ENCODE measurements around the gene HPS6.
"Not testable (repeated sequence)": the region's sequence is repeated elsewhere in the genome, so short reads cannot be mapped to it uniquely, and the experiment has no call there.

Gene HPS6

DNA sequence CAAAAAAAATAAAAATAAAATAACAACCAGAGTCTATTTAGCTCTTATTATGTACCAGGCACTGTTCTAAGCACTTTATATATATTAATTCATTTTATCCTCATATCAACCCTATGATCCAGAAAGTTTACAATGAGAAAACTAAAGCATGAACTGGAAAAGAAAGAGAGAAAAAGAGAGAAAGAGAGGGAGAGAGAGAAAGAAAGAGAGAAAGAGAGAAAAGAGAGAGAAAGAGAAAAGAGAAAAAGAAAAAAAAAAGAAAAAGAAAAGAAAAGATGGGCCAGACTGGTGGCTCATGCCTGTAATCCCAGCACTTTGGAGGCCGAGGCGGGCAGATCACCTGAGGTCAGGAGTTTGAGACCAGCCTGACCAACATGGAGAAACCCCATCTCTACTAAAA is 19.1 kb upstream of the HPS6 start:
- Histone ChIP-seq H3K4me3 (replicated peaks; ENCODE audit: insufficient read depth, low read length) (no peak overlapping the region), H3K27ac (replicated peaks) (no peak overlapping the region), H3K27me3 (ENCODE audit: insufficient read depth, poor library complexity, severe bottlenecking) (no peaks in the 10 kb centered on the region)
- no peak for DNase-seq (ENCODE audit: low read depth in 1 of 2, low spot score in 1 of 2)
- TF ChIP-seq SPI1 (IDR thresholded peaks at IDR 0.05; ENCODE audit: borderline replicate concordance, low read depth) (no peak), GABPA (IDR thresholded peaks at IDR 0.05; ENCODE audit: low read depth) (no peak), POLR2AphosphoS5 (IDR thresholded peaks at IDR 0.05; ENCODE audit: low read depth) (no peak)
- TF ChIP-seq, protein P1, sequence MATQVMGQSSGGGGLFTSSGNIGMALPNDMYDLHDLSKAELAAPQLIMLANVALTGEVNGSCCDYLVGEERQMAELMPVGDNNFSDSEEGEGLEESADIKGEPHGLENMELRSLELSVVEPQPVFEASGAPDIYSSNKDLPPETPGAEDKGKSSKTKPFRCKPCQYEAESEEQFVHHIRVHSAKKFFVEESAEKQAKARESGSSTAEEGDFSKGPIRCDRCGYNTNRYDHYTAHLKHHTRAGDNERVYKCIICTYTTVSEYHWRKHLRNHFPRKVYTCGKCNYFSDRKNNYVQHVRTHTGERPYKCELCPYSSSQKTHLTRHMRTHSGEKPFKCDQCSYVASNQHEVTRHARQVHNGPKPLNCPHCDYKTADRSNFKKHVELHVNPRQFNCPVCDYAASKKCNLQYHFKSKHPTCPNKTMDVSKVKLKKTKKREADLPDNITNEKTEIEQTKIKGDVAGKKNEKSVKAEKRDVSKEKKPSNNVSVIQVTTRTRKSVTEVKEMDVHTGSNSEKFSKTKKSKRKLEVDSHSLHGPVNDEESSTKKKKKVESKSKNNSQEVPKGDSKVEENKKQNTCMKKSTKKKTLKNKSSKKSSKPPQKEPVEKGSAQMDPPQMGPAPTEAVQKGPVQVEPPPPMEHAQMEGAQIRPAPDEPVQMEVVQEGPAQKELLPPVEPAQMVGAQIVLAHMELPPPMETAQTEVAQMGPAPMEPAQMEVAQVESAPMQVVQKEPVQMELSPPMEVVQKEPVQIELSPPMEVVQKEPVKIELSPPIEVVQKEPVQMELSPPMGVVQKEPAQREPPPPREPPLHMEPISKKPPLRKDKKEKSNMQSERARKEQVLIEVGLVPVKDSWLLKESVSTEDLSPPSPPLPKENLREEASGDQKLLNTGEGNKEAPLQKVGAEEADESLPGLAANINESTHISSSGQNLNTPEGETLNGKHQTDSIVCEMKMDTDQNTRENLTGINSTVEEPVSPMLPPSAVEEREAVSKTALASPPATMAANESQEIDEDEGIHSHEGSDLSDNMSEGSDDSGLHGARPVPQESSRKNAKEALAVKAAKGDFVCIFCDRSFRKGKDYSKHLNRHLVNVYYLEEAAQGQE (IDR thresholded peaks at IDR 0.05; ENCODE audit: insufficient replicate concordance, low read depth), result no peak
- TF ChIP-seq, protein P2, sequence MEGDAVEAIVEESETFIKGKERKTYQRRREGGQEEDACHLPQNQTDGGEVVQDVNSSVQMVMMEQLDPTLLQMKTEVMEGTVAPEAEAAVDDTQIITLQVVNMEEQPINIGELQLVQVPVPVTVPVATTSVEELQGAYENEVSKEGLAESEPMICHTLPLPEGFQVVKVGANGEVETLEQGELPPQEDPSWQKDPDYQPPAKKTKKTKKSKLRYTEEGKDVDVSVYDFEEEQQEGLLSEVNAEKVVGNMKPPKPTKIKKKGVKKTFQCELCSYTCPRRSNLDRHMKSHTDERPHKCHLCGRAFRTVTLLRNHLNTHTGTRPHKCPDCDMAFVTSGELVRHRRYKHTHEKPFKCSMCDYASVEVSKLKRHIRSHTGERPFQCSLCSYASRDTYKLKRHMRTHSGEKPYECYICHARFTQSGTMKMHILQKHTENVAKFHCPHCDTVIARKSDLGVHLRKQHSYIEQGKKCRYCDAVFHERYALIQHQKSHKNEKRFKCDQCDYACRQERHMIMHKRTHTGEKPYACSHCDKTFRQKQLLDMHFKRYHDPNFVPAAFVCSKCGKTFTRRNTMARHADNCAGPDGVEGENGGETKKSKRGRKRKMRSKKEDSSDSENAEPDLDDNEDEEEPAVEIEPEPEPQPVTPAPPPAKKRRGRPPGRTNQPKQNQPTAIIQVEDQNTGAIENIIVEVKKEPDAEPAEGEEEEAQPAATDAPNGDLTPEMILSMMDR (IDR thresholded peaks at IDR 0.05; ENCODE audit: insufficient read depth, low read length), result no peak

DNA sequence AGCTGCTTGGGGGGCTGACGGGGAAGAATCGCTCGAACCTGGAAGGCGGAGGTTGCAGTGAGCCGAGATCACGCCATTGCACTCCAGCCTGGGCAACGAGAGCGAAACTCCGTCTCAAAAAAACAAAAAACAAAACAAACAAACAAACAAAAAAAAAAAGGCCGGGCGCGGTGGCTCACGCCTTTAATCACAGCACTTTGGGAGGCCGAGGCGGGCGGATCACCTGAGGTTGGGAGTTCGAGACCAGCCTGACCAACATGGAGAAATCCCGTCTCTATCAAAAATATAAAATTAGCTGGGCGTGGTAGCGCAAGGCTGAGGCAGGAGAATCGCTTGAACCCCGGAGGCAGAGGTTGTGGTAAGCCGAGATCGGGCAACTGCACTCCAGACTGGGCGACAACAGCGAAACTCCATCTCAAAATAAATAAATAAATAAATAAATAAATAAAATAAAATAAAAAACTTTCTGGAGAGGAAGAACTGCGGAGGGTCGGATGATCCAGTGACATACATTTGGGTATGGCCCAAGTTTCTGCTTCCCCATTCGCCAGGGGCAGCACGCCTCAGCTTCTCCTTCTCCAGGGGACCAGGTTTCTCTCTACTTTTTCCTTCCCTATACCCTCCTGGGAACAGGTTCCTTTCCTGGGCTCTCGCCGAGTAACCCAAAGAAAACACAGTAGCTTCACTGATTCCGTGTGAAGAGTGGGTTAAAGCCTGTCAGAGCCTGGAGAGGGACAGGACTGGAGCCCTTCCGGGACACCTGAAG is 10.1 kb upstream of the HPS6 start:
- Histone ChIP-seq H3K4me3 (replicated peaks; ENCODE audit: insufficient read depth, low read length) (peak overlapping the region; percentile 96), H3K27ac (replicated peaks) (peak overlapping the region; percentile 81)
- H3K27me3 ChIP-seq (ENCODE audit: insufficient read depth, poor library complexity, severe bottlenecking), result not testable (repeated sequence)
- peak; percentile 55 to 65 for DNase-seq (ENCODE audit: low read depth in 1 of 2, low spot score in 1 of 2)

DNA sequence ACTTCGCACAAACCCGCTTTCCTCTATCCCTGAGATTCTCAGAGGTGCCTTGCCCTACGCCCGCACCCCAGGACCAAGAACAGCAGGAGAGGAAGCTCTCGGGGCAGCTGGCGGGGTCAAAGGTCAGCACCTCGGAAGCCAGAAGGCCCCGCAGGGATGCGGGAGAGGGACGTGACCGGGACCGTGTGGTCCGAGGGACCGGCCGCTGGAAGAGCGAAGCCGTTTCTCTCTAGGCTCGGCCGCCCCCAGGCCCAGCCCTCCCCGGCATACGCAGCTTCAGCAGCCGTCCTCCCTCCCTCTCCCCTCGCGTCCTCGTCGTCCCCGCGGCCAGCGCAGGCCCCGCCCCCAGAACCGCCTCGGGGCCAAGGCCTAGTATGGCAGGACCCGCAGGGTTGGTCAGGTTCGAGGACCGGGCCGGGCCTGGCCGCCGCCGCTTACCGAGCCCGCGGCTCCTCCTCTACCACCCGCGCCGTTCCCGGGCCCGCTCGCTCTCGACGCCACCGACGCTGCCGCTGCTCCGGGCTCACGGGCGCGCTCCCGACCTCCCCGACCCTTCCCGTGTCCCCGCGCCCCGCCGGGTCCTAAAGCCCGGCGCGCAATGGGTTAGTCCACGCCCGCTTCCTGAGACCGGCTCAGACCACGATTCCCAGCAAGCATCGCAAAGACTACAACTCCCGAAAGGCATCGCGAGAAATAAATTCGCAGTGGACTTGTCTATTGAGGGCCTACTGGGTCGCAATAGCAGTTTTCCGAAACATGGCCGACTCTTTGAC is 9.3 kb upstream of the HPS6 start, which contains the start of gene ARMH3:
TSS of gene ARMH3 (minus strand) at position 527 of the 773 bp plus-strand sequence. CDS start 16,059 bp downstream, outside the sequence.
- Histone ChIP-seq H3K4me3 (replicated peaks; ENCODE audit: insufficient read depth, low read length) (peak within 1 kb of the TSS; percentile 96), H3K27ac (replicated peaks) (peak within 1 kb of the TSS; percentile 81), H3K27me3 (ENCODE audit: insufficient read depth, poor library complexity, severe bottlenecking) (no peaks in the 10 kb centered on the region)
- TF ChIP-seq GABPA (IDR thresholded peaks at IDR 0.05; ENCODE audit: low read depth), result no peak
- no peak for TF ChIP-seq SPI1 (IDR thresholded peaks at IDR 0.05; ENCODE audit: borderline replicate concordance, low read depth)
- TF ChIP-seq, protein P2 (IDR thresholded peaks at IDR 0.05; ENCODE audit: insufficient read depth, low read length), result no peak
- TF ChIP-seq, protein P1 (IDR thresholded peaks at IDR 0.05; ENCODE audit: insufficient replicate concordance, low read depth), result peak; percentile 20
- peak; percentile 63; the same call in 1 of the 2 replicates for TF ChIP-seq POLR2AphosphoS5 (IDR thresholded peaks at IDR 0.05; ENCODE audit: low read depth)
- peak; percentile 97 to 98 for DNase-seq (ENCODE audit: low read depth in 1 of 2, low spot score in 1 of 2)

DNA sequence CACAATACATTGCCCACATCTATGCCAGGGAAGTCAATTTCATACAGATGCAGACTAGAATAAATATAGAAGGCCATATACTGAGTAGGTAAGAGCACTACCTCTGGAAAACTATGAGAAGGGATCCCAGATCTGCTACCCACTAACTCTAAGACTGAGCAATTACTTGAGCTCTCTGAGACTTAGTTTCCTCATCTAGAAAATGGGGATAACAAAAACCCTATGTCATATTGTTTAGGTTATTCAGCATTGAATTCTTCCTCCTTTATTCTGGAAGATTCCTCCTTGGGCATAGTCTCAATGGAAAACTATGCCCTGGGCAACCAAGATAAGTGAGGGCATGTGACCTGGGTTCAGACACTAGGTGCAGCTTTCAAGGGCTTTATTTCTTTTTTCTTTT is 5.2 kb upstream of the HPS6 start:
- Histone ChIP-seq H3K4me3 (replicated peaks; ENCODE audit: insufficient read depth, low read length) (no peak overlapping the region), H3K27me3 (ENCODE audit: insufficient read depth, poor library complexity, severe bottlenecking) (no peaks in the 10 kb centered on the region), H3K27ac (replicated peaks) (no peak overlapping the region)
- TF ChIP-seq POLR2AphosphoS5 (IDR thresholded peaks at IDR 0.05; ENCODE audit: low read depth) (no peak), GABPA (IDR thresholded peaks at IDR 0.05; ENCODE audit: low read depth) (no peak), SPI1 (IDR thresholded peaks at IDR 0.05; ENCODE audit: borderline replicate concordance, low read depth) (no peak)
- TF ChIP-seq, protein P2 (IDR thresholded peaks at IDR 0.05; ENCODE audit: insufficient read depth, low read length), result no peak
- TF ChIP-seq, protein P1 (IDR thresholded peaks at IDR 0.05; ENCODE audit: insufficient replicate concordance, low read depth), result no peak
- no peak for DNase-seq (ENCODE audit: low read depth in 1 of 2, low spot score in 1 of 2)
